ENCODE measurements around the gene RPL10A. TPM values are rescaled to one million over a fixed set of nuclear protein-coding genes. Genes with fewer than 3 reads are reported as not detected.
"Not testable (repeated sequence)": the region's sequence is repeated elsewhere in the genome, so short reads cannot be mapped to it uniquely, and the experiment has no call there.

RPL10A gene
- polyA plus RNA-seq, 10 donors, result 2,154 to 2,746 (median 2,479) TPM

DNA sequence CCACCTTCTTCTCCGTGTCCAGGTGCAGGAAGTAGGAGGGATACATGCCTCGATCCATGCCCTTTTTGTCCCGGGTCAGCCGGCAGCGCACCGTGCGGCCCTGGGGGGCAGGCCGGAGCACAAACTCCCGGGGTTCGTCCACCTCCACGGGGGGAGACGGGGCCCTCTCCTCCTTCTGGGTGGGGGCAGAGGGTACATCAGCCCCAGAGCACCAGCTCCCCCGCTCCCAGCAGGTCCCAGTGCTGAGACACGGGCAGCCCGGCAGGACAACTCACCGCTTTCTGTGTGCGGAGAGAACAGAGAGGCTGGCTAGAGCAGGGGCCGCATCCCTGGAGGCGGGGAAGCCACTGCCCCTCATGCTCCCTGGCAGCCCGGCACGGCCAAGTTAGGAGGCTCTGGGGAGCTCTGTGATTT is 37.8 kb downstream of the RPL10A start:
- no peak for DNase-seq

DNA sequence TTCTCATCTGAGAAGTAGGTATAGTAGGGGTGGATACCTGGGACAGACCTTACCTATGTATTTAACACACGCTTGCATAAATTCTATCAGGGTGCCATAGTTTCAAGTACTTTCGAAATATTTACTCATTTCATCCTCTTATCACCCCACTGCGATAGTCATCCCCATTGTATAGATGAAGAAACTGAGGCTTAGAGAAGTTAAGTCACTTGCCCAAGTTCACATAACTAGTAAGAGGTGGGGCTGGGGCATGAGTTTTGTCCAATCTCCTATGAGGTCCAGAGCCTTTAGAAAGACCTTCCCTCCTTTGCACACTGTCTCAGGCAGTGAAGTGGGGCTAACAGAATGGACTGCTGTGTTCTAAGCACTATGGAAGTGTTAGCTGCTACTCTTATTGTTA is 38.3 kb downstream of the RPL10A start:
- DNase-seq, result no peak

DNA sequence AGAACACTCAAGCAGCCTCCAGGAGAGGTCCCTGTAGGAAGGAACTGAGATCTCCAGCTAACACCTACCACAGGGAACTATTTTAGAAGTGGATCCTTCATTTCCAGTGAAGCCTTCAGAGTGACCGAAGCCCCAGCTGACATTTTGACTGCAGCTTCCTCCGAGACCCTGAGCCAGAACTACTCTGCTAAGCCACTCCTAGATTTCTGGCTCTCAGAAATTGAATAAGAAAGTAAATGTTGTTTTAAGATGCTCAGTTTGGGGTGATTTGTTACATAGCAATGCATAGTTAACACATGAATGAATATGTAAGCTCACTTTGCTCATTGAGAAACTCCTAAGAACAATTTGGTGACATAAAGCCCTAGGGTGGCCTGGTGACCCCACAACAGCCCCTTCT is 39.0 kb downstream of the RPL10A start:
- DNase-seq, result no peak

DNA sequence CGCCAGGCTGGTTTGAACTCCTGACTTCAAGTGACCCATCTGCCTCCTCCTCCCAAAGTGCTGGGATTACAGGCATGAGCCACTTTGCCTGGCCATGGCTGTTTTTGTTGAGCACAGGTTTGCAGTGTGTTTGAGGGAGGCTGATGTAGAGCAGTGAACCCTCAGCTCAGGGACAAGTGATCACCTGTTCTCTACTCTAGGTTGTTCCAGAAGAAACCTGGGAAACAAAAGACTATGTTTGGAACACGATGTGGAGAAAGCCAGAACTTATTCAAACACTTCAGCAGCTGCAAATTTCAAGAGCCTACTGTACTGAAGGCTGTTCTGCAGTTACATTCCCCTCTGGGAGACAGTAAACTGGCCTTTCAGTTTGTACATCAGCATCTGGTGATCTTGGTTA is 39.8 kb downstream of the RPL10A start:
- no peak for DNase-seq

DNA sequence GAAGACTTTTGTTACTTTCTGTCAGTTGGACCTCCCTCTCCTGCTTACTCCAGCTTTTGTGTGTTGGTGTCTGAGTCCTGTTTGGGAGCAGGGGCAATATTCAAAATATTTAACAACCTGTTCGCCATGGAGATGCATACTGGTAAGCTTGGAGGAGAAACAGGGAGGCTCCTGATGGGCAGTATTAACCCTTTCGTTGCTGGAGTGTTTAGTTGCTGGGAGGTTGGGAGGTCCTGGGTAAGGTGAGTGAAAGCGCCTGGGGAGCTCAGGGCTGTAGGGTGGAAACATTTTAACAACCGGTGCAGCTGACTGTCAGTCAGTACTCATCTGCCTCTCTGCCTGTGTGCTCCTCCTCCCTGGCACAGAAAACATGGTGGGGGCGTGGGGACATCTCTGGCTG is 40.3 kb downstream of the RPL10A start:
- no peak for DNase-seq

DNA sequence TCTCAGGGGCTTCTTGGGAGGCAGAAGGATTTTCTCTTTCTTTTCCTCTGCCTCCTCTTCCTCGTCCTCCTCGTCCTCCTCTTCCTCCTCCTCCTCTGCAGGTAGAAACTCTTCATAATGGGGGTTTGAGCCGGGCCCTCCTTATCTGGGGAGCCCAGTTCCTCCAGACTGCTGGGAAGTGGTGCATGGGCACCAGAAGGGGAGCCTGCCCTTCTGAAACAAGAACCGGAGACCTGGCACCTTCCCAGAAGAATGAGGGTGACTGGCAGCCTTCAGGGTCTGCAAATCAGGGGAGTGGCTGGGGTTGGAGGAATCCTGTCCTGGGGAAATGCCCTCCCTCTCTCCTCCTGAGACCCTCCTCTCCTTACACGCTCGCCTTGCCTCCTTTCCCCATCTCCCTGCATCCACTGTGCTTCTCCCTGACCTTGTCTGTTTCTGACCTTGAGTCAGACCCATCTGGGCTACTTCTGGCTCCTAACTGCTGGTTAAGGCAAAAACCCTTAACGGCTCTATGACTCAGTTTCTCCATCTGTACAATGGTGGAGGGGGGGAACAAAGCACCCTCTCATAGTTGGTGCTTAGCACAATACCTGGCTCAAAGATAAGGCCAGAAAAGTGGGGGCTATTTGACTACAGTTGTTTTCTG is 42.8 kb downstream of the RPL10A start:
- DNase-seq, result no peak

DNA sequence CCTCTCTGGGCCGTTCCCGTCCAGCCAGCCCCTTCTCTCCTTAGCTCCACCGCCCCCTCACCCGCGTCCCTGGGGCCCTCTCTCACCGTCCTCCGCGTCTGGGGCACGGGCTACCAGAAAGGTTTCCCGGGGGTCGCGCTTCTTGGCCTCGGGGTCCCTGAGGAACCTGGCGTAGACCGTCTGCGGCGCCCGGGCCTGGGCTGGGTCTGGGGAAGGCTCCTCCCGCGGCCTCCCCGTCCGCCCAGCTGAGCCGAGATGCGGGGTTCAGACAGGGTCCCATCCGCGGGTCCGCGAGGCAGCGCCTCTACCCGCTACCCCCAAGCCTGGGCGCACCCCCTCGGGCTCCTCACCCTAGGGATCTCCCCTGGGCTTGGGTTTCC is 43.4 kb downstream of the RPL10A start:
- DNase-seq, result no peak

DNA sequence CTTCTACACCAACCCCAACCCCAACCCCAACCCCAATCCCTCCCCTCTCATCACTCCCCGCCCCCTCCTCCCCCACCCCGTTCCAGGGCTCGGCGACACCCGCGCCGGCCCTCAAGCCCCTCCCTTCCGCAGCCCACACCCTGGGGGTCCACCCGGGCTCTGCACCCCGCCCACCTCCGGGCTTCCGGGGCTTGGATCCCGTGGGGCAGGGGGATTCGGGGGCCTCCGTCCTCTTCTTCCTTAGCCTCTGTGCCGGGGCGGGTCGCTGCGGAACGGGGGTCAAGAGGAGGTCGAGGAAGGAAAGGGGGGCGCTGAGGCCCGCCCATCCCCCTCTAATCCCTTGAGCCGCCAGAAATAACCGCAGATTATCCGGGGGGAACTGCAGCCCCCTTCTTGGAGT is 43.8 kb downstream of the RPL10A start:
- DNase-seq, result no peak

DNA sequence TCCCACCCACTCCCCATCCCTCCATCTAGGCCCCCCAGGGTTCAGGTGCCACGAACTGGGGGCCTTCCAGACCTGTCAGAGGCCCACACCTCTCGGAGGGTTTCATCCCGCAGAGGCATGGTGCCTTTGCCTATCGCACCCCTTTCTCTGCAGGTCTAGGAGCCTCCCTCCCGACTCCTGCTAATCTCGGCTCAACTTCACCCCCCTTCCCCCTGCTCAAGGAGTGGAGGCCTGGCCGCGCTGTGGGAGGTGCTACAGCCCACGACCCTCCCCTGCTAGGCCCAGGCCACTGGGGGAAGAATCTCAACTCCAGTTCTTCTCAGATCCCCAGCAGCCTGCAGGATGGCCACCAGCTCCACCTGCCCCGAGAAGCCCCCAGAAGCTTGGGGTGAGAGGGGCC is 44.5 kb downstream of the RPL10A start, which contains the start of gene TULP1:
TULP1 (minus strand) TSS at position 157 of the 400 bp plus-strand sequence; CDS start at position 119, 38 bp downstream.
- no peak for DNase-seq

DNA sequence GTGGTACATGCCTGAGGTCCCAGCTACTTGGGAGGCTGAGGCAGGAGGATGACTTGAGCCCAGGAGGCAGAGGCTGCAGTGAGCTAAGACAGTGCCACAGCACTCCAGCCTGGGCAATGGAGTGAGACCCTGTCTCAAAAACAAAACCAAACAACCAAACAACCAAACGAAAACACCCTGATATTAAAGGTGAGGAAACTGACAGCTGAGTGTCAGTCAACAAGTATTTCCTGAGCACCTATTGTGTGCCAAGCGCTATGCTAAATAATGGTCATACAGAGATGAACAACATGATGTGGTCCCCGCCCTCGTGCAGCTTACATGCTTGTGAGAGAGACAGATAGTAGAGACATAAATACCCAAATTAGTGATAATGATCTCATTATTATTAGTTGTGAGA is 46.4 kb downstream of the RPL10A start:
- DNase-seq, result no peak

DNA sequence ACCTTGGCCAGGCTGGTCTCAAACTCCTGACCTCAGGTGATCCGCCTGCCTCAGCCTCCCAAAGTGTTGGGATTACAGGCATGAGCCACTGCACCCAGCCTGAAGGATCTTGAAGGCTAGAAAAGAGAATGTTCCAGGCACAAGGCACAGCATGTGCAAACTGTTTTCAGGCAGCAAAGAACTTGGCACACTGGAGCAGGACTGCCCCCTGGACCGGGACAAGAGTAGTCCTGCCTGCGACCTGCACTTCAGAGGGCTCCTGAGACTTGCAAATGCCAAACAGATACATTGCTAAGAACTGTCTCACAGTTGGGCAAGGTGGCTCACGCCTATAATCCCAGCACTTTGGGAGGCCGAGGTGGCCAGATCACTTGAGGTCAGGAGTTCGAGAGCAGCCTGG is 47.7 kb downstream of the RPL10A start:
- not testable (repeated sequence) for DNase-seq

DNA sequence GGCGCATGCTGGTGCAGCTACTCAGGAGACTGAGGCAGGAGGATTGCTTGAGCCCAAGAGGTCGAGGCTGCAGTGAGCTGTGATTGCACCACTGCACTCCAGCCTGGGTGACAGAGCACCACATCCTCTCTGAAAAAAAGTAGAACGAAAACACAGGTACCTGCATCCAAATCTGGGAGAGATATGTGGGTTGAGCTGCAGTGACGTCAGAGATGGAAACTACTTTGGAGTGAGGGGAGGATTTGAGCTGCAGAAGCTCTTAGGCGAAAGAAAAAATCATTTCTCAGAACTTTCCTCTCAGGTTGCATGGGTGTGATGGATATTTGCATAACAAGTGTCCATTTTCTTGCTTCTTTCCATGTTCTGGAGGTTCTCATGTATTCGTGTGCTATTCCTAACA is 48.5 kb downstream of the RPL10A start:
- DNase-seq, result no peak

DNA sequence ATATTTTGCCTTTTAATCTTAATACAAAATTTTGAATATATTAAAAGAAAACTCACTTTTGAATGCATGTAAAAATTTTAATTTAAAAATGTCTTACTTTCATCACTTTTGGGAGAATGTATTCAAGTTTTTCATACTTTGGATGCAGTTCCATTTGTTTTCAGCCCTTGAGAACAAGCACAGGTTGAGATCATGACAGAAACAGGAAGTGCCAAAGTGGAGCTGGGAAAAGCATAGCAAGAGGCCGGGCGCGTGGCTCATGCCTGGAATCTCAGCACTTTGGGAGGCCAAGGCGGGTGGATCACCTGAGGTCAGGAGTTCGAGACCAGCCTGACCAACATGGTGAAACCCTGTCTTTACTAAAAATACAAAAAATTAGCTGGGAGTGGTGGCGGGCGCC is 49.8 kb downstream of the RPL10A start:
- not testable (repeated sequence) for DNase-seq

DNA sequence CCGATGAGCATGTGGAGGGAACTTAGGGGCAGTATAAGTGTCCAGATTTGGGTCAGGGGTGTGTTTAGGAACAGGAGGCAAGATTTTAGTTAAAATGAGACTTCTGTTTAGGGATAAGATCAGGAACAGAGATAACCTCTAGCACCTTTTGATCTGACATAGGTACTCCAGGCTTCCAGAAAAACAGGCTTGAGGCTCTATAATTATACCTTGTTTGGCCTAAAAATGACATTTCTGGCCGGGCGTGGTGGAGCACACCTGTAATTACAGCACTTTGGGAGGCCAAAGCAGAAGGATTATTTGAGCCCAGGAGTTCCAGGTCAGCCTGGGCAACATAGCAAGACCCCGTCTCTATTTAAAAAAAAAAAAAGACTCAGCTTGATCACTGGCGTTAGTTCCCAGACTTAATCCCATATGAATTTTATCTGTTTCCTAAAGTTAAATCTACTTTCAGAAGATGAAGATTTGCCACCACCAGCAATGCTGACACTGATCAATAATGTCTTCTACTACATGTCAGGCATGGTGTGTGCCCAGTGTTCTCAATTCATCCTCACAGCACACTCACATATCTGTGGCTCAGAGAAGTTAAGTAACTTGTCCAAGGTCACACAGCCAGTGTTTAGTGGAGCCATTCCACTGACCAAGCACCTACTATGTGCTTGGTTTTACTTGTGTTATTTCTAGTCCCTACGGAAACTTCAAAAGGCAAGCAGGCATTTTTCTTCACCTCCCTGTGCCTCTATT is 50.5 kb downstream of the RPL10A start:
- no peak for DNase-seq

DNA sequence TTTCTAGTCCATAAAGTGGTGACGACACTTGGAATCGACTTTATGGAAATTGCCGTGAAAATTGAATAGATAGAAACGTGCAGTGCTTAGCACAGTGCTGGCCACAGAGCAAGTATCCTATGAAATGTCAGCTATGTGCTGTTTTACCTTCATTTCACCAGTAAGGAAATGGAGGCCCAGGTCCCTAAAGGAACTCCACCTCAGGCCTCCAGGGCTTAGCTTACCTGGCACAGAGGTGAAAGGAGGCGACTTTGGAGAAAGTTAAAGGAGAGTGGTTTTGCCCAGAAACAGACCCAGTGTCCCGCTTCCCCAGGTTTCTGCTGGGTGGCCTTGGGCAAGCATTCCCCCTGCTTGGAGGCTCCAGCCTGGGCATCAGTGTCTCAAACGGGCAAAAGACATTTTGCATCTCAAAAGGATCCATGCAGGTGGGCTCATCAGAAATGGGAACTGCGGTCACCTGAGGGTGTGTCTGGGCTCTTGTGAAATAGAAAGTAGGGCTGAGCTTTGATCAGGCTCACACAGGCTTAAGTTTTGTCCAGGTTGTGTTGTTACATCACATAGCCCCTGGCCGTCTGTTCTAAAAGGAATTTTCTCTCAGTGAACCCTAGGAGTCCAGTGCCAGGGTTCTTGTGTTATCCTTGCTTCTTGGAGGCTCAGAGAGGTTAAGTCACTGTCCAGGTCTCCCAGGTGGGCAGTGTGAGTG is 51.3 kb downstream of the RPL10A start:
- no peak for DNase-seq

Other genes starting within 250 kb of the RPL10A start
- gene ZNF76, start 208.7 kb upstream of the RPL10A start, polyA plus RNA-seq (ENCODE audit: insufficient read length in 10 of 10), result 10 to 100 TPM; 18.2 to 32.1 (median 22.8) TPM
- gene DEF6, start 170.6 kb upstream of the RPL10A start, polyA plus RNA-seq (ENCODE audit: insufficient read length in 10 of 10), result 10 to 100 TPM in 1 of 10 donors, 1 to 10 TPM in 9; 3.1 to 12.0 (median 5.2) TPM
- 10 to 100 TPM; 17.9 to 23.5 (median 20.2) TPM for gene PPARD, start 125.8 kb upstream of the RPL10A start, polyA plus RNA-seq (ENCODE audit: insufficient read length in 10 of 10)
- gene FANCE, start 16.1 kb upstream of the RPL10A start, polyA plus RNA-seq (ENCODE audit: insufficient read length in 10 of 10), result 10 to 100 TPM; 14.8 to 24.5 (median 17.6) TPM
- 10 to 100 TPM; 48.3 to 70.3 (median 53.8) TPM for gene TEAD3, start 28.7 kb downstream of the RPL10A start, polyA plus RNA-seq (ENCODE audit: insufficient read length in 10 of 10)
- 1 to 10 TPM in 8 of 10 donors, under 1 TPM in 2; 0.71 to 3.0 (median 1.4) TPM for gene TULP1, start 44.5 kb downstream of the RPL10A start, polyA plus RNA-seq (ENCODE audit: insufficient read length in 10 of 10)
- gene FKBP5, start 220.5 kb downstream of the RPL10A start, polyA plus RNA-seq (ENCODE audit: insufficient read length in 10 of 10), result 10 to 100 TPM; 12.2 to 30.4 (median 17.0) TPM

Measured in muscle of back (tissue), 11 donors.